ENCODE data around the gene MISP3. TPM values are rescaled to one million over a fixed set of nuclear protein-coding genes. Genes with fewer than 3 reads are reported as not detected.

The MISP3 gene
- total and polyA plus RNA-seq, 9 of the 15 experiments (the other 6 are each of a cell fraction or from before 2014, with no cell fraction given), result 0.25 to 5.6 (median 1.6) TPM

DNA sequence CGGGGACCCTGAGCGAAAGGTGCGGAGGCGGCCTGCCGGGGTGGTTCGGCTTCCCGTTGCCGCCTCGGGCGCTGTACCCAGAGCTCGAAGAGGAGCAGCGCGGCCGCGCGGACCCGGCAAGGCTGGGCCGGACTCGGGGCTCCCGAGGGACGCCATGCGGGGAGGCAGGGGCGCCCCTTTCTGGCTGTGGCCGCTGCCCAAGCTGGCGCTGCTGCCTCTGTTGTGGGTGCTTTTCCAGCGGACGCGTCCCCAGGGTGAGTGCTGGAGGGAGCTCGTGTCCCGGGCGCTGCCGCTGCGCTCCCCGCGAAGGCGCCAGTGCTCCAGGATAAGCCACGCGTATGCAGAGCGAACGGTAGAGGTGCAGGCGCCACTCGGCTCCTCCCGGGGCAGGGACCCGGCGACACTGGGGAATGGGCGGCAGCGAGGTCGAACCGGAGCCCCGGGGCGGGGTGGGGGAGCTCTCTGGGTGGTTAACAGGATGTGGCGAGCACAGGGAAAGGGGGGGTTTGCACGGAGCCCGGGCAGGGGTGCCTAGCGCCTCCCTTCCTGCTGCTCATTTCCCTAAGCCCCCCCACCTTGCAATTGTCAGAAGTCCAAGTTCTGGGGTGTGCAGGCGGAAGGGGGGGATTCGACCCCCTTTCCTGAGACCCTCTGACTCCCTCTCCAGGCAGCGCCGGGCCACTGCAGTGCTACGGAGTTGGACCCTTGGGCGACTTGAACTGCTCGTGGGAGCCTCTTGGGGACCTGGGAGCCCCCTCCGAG is 40.7 kb upstream of the MISP3 start, which contains the start of gene IL27RA (continued):
- TF ChIP-seq CTCFL (IDR thresholded peaks at IDR 0.05; ENCODE audit: borderline replicate concordance, insufficient read depth, low read depth, low read length, poor library complexity, severe bottlenecking) (peak; percentile 3), WHSC1 (IDR thresholded peaks at IDR 0.05; ENCODE audit: low read length) (no peak), ZNF589 (CRISPR knock-in tag; IDR thresholded peaks at IDR 0.05; ENCODE audit: low read depth) (no peak), ZNF41 (CRISPR knock-in tag; conservative IDR thresholded peaks at IDR 0.05) (no peak), ZNF124 (CRISPR knock-in tag; IDR thresholded peaks at IDR 0.05) (no peak), ELK1 (CRISPR knock-in tag; IDR thresholded peaks at IDR 0.05) (no peak), ZNF134 (CRISPR knock-in tag; conservative IDR thresholded peaks at IDR 0.05) (no peak), TFE3 (CRISPR knock-in tag; IDR thresholded peaks at IDR 0.05) (no peak), ZBTB33 (CRISPR knock-in tag; IDR thresholded peaks at IDR 0.05) (peak; percentile 19; the same call in 1 of the 2 replicates), CREM (IDR thresholded peaks at IDR 0.05; ENCODE audit: low read depth) (no peak), FOXA3 (CRISPR knock-in tag; conservative IDR thresholded peaks at IDR 0.05 in 1 of 2, IDR thresholded peaks at IDR 0.05 in 1 of 2) (peak in 1 of 2 experiments; percentile 52; a peak in 1 of 4 replicates), CCAR2 (IDR thresholded peaks at IDR 0.05; ENCODE audit: low read depth, low read length) (no peak), ZNF436 (CRISPR knock-in tag; IDR thresholded peaks at IDR 0.05) (no peak), FOSL1 (tag; conservative IDR thresholded peaks at IDR 0.05) (no peak), BRD9 (IDR thresholded peaks at IDR 0.05; ENCODE audit: low read depth, partially characterized antibody) (peak; percentile 84), SNRNP70 (optimal IDR thresholded peaks at IDR 0.05; ENCODE audit: low read depth, low read length) (no peak), SRSF1 (IDR thresholded peaks at IDR 0.05; ENCODE audit: low read depth, low read length) (no peak)
- TF ChIP-seq, protein P1, sequence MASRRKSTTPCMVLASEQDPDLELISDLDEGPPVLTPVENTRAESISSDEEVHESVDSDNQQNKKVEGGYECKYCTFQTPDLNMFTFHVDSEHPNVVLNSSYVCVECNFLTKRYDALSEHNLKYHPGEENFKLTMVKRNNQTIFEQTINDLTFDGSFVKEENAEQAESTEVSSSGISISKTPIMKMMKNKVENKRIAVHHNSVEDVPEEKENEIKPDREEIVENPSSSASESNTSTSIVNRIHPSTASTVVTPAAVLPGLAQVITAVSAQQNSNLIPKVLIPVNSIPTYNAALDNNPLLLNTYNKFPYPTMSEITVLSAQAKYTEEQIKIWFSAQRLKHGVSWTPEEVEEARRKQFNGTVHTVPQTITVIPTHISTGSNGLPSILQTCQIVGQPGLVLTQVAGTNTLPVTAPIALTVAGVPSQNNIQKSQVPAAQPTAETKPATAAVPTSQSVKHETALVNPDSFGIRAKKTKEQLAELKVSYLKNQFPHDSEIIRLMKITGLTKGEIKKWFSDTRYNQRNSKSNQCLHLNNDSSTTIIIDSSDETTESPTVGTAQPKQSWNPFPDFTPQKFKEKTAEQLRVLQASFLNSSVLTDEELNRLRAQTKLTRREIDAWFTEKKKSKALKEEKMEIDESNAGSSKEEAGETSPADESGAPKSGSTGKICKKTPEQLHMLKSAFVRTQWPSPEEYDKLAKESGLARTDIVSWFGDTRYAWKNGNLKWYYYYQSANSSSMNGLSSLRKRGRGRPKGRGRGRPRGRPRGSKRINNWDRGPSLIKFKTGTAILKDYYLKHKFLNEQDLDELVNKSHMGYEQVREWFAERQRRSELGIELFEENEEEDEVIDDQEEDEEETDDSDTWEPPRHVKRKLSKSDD (conservative IDR thresholded peaks at IDR 0.05; ENCODE audit: low read length), result no peak
